NT2/D1 (cell line): ENCODE results near the gene LEMD2.

Source experiments
- SUZ12 ChIP-seq: IDR thresholded peaks from 2 replicates; pipeline ENCODE4 v1.6.1; 2011; ENCODE audit not compliant: insufficient read length, insufficient read depth; ENCODE audit errors: extremely low read depth
- YY1 ChIP-seq: IDR thresholded peaks from 2 replicates; pipeline ENCODE4 v1.6.1; 2011; ENCODE audit not compliant: insufficient read length, insufficient read depth
- ZNF274 ChIP-seq: IDR thresholded peaks from 2 replicates; pipeline ENCODE4 v1.6.1; 2011; ENCODE audit warnings: mild to moderate bottlenecking, low read depth, low read length

DNA sequence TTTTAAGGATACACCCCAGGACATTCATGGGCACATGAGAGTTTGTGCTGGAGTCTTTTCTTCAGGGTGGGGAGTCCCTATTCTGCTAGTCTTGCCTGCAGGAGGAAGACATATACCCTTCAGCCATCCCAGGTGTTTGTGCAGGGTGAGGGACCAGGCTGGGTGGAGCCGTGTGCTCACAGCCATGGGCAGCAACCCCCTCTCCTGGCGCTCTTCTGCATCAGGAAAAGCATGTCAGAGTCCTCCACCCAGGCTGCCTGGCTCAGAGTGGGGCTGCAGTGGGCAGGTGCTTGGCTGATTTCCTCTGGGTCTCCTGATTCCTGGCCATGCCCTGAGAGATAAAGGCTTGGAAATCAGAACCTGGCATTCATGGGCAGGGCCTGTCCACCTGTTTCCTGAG lies 37.6 kb upstream of the LEMD2 start:
- TF ChIP-seq ZNF274, result no peak
- TF ChIP-seq YY1, result no peak
- TF ChIP-seq SUZ12, result no peak
